Islet of Langerhans (tissue), 1 donor: ENCODE data around the gene CLOCK.
A peak's percentile ranks its signal among the peaks of the same experiment; 100 is the strongest.
"Not testable (repeated sequence)": the region's sequence is repeated elsewhere in the genome, so short reads cannot be mapped to it uniquely, and the experiment has no call there.

Experiments used
- FAIRE-seq: peaks from one replicate; lab custom pipeline; 2011; peaks lifted over from hg19 to GRCh38; lab: Jason Lieb, UNC

Gene CLOCK

GRCh38 chr4:55546756-55547465, at the start of gene CLOCK:
TSS of gene CLOCK (minus strand) at chr4:55546909. CDS start at chr4:55482785, 64,124 bp downstream.
- FAIRE-seq, result no peak

- no peak for FAIRE-seq
Measured at GRCh38 chr4:55592014-55592413, 45.3 kb upstream of the CLOCK start, which contains the start of gene PDCL2. TSS of gene PDCL2 (minus strand) at chr4:55592245. CDS start at chr4:55592109, 136 bp downstream.

- no peak for FAIRE-seq
Measured at GRCh38 chr4:55588160-55588559, 41.5 kb upstream of the CLOCK start.

- peak; percentile 97 for FAIRE-seq
Measured at GRCh38 chr4:55582773-55583172, 36.1 kb upstream of the CLOCK start.

- FAIRE-seq, result no peak
Measured at GRCh38 chr4:55578341-55579010, 31.8 kb upstream of the CLOCK start.

GRCh38 chr4:55575513-55575912, 28.8 kb upstream of the CLOCK start:
- no peak for FAIRE-seq

- FAIRE-seq, result no peak
Measured at GRCh38 chr4:55574252-55574651, 27.5 kb upstream of the CLOCK start.

- FAIRE-seq, result no peak
Measured at GRCh38 chr4:55571806-55572205, 25.1 kb upstream of the CLOCK start.

GRCh38 chr4:55568905-55569504, 22.3 kb upstream of the CLOCK start:
- FAIRE-seq, result no peak

- no peak for FAIRE-seq
Measured at GRCh38 chr4:55561889-55562288, 15.2 kb upstream of the CLOCK start.

GRCh38 chr4:55560096-55560495, 13.4 kb upstream of the CLOCK start:
- FAIRE-seq, result no peak

GRCh38 chr4:55554453-55555030, 7.8 kb upstream of the CLOCK start:
- FAIRE-seq, result peak; percentile 77

GRCh38 chr4:55553441-55554201, 6.9 kb upstream of the CLOCK start:
- FAIRE-seq, result no peak

GRCh38 chr4:55551964-55552363, 5.3 kb upstream of the CLOCK start:
- FAIRE-seq, result not testable (repeated sequence)

GRCh38 chr4:55549888-55550287, 3.2 kb upstream of the CLOCK start:
- FAIRE-seq, result no peak

GRCh38 chr4:55547918-55548317, 1.2 kb upstream of the CLOCK start:
- no peak for FAIRE-seq

- FAIRE-seq, result peak; percentile 9
Measured at GRCh38 chr4:55547466-55547770, 709 bp upstream of the CLOCK start.

GRCh38 chr4:55546506-55546755, 278 bp downstream of the CLOCK start:
- FAIRE-seq, result no peak

- FAIRE-seq, result no peak
Measured at GRCh38 chr4:55545641-55546505, 836 bp downstream of the CLOCK start.

GRCh38 chr4:55545151-55545550, 1.6 kb downstream of the CLOCK start:
- peak; percentile 38 for FAIRE-seq

GRCh38 chr4:55543858-55544257, 2.9 kb downstream of the CLOCK start:
- FAIRE-seq, result no peak

GRCh38 chr4:55540271-55540670, 6.4 kb downstream of the CLOCK start:
- FAIRE-seq, result no peak
